Mesenteric fat pad (tissue), 1 donor: ENCODE results near the gene ARPC1A. TPM values are rescaled to one million over a fixed set of nuclear protein-coding genes. Genes with fewer than 3 reads are reported as not detected.
"Not testable (repeated sequence)": the region's sequence is repeated elsewhere in the genome, so short reads cannot be mapped to it uniquely, and the experiment has no call there.

Experiments used
- DNase-seq: peaks from one replicate; pipeline ENCODE4 v3.0.0-alpha.2; 2020; ENCODE audit warnings: low spot score
- total RNA-seq: library from RNA; stranded (reverse); fragmentation: NEBNext Ultra II Directional; extraction: Animal tissue kit (Norgen Biotek cat#: 25700); gene quantifications from one replicate; pipeline ENCODE4 v1.2.1, GENCODE V29; 2021
- donor health status: DM: yes; HTN: yes; CAD: no.

ARPC1A gene
- total RNA-seq, 1 donor from 2014 or later: 109 TPM

DNA sequence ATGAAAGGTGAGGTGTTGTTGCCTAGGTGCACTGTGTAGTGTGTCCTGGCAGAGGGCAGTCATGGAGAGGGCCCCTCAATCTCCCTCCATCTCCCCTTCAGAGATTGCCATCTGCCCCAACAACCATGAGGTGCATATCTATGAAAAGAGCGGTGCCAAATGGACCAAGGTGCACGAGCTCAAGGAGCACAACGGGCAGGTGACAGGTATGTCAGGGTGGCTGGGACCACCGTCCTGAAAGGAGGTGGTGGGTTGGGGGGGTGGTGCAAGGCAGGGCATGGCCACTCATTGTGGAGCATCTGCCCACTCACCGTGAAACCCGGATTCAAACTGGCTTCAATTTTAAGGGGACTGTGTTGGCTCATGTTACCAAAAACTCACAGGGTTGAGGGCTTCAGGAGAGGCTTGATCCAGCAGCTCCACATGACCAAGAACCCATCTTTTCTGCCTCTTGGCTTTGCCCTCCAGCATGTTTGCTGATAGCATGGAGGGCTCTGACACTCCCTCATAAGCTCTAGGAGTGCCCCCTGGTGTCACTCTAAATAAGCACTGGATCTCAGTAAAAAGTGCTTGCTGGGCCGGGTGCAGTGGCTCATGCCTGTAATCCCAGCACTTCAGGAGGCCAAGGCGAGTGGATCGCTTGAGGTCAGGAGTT is 61.0 kb downstream of the ARPC1A start:
- no peak for DNase-seq

DNA sequence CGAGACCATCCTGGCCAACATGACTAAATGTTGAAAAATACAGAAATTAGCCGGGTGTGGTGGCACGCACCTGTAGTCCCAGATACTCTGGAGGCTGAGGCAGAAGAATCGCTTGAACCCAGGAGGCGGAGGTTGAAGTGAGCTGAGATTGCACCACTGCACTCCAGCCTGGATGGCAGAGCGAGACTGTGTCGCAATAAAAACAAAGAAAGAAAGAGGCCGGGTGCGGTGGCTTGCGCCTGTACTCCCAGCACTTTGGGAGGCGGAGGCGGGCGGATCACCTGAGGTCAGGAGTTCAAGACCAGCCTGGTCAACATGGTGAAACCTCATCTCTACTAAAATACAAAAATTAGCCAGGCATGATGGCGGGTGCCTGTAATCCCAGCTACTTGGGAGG is 61.5 kb downstream of the ARPC1A start:
- DNase-seq: not testable (repeated sequence)

DNA sequence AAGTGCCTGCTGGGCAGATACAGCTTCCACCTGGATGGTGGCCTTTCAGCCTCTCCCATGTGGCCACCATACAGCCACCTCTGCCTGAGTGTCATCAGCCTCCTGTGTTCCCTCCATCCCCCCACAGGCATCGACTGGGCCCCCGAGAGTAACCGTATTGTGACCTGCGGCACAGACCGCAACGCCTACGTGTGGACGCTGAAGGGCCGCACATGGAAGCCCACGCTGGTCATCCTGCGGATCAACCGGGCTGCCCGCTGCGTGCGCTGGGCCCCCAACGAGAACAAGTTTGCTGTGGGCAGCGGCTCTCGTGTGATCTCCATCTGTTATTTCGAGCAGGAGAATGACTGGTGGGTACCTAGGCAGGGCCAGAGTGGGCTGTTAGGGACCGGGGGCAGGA is 62.2 kb downstream of the ARPC1A start:
- no peak for DNase-seq

DNA sequence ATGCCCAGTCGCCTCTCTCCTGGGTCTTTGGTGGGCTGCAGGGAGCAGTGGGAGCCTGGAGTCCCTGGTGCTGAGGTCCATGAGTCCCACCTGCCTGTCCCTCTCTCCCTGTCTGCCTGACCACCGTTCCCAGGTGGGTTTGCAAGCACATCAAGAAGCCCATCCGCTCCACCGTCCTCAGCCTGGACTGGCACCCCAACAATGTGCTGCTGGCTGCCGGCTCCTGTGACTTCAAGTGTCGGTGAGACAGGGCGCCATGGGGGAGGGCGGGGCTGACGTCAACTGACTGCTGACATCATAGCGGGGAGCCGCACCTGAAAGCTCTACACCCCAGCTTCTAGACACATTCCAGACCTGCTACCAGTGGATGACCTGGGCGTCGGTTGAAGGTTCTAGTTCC is 64.1 kb downstream of the ARPC1A start:
- DNase-seq: no peak

DNA sequence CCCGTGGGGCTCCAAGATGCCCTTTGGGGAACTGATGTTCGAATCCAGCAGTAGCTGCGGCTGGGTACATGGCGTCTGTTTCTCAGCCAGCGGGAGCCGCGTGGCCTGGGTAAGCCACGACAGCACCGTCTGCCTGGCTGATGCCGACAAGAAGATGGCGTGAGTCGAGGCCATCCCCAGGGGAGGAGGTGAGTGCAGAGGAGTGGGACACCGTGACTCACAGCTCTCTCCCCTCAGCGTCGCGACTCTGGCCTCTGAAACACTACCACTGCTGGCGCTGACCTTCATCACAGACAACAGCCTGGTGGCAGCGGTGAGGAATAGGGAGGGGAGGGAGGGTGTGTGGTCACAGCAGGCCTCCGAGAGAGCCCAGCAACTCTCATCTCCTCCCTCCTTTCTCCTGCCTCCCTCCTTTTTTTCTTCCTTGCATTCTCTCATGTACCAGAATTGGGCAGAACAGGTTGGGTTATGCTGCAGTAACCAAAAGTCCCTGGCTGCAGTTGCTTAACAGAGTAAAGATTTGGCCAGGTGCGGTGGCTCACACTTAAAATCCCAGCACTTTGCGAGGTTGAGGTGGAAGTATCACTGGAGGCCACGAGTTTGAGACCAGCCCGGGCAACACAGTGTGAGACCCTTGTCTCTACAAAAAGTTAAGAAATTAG is 65.4 kb downstream of the ARPC1A start:
- DNase-seq: no peak

DNA sequence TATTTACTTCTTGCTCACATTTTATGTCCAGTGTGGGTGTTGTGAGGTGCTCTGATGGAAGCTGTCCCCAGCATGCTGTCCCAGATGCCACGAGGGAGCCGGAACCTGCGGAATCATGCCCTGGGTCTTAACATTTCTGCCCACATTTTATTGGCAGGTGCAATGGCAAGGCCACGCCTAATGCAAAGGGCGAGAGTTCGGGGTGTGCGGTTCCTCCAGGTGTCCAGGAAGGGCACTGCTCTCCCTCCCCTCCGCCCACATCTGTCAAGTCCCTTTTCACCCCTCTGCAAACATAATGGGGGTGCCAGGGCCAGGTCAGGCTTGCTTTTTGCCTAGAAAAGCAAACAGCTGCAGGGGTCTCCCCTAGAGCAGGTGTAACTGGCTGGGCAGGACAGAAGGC is 66.3 kb downstream of the ARPC1A start:
- DNase-seq: no peak

DNA sequence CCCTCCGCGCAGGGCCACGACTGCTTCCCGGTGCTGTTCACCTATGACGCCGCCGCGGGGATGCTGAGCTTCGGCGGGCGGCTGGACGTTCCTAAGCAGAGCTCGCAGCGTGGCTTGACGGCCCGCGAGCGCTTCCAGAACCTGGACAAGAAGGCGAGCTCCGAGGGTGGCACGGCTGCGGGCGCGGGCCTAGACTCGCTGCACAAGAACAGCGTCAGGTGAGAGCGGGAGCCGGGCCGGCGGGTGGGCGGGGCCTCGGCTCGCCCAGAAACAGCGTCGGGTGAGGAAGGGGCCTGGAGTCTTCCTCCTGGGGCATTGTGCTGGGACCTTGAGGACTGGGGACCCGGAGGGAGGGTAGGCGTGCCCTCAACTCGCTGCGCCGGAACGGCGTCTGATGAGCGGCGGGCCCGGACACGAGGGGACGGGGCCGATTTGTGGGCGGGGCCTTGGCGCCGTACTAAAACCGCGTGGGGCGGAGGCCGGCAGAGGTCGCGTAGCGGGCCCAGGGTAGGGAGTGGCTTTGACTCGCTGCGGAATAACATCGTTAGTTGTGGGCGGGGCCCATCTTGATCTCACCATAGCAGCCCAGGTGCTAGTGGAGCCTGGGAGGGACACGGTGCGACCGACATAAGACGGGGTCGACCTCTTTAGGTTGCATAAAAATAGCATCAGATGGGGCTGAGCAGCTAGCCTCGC is 67.1 kb downstream of the ARPC1A start:
- DNase-seq: no peak

DNA sequence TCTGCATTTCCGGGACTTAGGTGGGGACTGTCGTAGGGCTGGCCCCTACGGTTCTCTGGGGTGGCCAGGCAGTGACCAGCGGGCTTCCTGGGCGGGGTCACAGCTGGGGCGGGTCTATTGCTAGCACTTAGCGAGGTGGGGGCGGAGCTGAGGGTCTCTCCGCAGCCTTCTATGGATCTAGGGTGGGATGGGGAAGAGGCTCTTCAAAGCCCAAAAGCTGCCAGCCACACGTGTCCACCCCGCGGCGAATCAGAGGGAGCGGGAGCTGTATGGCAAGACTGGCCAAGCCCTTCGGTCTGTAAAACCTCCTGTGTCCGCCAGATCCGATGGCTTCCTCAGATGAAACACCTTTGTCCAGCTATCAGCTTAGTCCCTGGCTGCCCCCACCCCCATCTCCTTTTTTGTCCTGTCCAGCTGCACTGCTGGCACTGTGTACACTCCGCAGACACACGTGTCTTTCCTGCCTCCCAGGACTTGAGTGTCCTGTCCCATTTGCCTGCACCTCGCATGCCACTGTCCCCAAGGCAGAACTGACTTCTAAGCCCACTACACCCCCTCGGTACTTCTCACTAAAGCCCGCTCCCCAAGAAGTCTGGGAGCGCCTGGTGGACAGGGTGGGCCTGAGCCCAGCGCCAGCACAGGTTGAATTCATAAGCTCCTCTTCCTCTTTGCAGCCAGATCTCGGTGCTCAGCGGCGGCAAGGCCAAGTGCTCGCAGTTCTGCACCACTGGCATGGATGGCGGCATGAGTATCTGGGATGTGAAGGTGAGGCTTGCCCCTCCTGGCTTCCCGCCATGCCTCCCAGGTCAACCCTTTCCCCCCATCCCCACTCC is 67.9 kb downstream of the ARPC1A start:
- DNase-seq: no peak

DNA sequence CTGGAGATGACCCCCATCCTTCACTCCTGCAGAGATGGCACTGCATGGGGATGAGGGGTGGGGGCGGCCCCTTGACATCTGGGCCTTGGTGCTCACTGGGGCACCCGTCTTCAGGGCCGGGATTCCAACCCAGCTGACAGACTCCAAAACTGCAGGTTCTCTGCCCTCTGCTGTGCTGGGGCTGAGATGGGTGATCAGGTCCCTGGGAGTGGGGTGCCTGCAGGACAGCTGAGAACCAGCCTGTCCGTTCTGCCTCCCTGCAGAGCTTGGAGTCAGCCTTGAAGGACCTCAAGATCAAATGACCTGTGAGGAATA is 68.4 kb downstream of the ARPC1A start:
- DNase-seq: no peak

DNA sequence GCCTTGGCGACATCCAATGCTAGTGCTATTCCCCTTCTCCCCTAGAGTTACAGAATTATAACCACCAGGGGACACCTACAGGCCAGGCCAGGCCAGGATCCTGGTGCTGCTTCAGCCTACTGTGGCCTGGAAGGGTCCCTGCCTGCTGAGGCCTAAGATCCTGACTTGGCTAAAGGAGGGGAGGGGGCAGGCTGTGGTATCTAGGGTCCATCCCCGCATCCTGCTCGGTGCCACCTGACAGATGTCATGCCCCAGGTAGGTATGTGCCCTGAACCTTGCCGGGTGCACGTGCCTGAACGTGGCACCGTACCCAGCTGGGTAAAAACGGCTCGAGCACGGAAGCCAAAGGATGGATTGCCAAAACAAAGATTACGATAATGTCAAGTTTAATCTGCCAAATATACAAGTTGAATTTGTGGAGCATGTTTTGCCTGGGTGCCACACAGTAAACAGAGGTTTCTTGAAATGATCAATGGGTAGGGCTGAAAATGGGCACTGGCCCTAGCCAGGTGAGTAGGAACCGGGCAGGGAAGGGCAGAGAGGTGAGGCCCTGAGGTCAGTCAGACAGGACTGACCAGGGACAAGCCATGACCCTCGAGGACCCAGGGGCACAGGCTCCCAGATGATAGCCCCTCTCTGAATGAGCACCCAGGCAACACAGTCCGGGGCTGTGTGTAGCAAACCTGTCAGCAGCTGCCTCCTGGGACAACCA is 70.1 kb downstream of the ARPC1A start:
- no peak for DNase-seq

DNA sequence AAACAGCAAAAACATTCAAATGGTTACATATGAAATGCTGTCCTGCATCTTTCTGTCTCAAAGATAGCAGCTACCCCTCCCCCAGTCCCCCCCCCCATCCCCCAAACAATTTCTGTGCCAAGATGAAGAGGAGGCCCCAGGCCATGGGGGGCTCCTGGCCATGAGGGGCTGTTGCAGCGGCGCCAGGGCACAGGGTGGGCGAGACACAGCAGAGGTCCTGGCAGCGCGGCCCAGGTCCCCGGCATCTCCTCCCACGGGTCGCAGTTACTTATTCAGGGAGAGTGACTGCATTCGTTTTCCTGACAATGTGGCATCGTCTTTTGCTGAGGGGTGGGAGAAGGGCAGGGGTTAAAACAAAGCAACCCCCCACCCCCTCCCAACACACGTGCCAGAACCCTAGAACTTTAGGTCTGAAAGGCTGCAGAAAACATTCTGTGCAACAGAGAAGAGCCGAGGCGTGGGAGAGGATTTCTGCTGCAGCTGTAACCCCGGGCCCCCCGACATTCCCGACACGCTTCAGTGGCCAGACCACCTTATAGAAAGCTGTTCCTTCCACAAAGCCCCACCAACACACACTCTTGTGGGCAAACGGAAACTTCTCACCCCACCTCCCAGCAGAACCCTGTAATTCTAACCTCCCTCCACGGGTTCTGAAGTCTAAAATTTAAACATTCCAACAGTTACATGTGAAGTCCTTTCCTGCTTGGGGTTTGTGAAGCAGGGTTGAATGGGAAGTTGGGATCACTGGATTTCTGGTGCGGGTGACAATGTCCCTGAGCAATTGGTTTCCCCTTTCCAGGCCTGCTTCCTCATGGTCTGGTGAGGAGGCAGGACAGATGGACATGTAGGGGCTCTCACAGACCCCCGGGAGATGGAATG is 71.0 kb downstream of the ARPC1A start:
- DNase-seq: no peak

DNA sequence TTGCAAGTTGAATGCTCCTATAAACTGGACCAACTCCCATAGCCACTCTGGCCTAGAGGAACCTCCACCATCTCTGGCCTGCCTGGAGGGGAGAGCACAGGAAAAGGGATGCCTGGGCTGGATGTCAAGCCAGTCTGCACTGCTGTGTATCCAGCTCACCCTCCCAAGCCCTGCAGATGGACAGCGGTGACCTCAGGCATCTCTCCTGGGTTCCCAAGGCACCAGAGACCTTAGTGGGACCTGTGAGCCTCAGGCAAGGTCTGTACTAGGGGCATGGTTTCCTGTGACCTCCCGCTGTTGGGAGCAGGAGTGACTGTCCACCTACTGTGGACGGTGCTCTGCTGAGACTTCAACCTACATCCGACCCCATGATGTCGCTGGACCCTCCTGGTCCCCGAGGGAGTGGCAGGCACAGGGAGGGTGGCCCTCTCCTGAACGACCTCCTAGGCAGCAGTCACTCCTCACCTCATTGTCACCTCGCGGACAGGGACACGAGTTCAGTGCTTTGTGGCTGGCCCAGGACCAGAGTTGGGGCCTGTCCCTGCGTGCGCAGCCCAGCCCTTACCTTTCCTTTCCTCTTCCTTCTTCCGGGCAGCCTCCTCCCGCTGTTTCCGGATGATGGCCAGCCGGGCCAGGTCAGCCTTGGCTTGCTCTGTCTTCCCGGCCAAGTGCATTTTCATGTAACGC is 71.7 kb downstream of the ARPC1A start:
- no peak for DNase-seq

DNA sequence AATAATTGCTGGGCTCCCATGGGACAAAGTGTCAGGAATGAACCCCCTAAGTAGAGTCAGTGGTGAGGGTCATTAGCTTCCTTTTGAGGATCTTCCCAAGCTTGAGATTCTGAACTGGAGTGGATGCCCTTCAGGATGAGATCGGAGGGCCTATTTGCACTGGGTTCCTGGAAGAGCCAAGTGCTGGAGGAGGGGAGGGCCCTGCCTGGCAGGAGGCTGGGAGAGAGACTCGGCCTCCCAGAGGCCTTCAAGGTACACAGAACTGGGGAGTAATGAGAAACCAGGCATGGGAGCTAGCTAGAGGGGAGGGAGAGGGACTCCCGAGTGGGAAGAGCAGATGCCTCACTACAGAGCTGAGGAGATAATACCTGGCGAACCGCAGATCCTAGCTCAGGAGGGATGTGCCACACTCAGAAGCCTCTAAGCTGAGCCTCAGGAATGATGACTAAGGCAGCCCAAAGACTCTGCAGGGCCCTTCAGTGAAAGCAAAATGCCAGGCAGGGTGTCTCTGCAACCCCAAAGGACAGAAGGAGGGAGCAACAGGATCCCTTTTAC is 73.3 kb downstream of the ARPC1A start:
- DNase-seq: no peak

DNA sequence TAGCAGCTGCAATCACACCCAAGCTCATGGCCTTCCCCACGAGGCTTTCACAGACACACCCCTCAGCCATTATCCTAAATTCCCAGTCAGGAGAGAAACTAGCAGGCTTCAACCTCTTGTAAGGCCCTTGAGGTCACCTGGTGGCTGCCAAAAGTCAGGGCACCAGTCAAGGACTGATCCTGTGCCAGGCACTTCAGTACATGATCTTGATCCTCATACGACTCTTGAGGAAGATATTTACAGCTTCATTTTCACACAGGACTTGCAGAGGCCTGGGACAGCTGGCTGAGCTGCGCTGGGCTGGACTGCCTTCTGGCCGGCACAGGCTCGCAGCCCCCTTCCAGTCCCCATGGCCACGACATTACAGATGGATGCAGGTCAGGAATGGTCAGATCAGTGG is 73.9 kb downstream of the ARPC1A start:
- no peak for DNase-seq

DNA sequence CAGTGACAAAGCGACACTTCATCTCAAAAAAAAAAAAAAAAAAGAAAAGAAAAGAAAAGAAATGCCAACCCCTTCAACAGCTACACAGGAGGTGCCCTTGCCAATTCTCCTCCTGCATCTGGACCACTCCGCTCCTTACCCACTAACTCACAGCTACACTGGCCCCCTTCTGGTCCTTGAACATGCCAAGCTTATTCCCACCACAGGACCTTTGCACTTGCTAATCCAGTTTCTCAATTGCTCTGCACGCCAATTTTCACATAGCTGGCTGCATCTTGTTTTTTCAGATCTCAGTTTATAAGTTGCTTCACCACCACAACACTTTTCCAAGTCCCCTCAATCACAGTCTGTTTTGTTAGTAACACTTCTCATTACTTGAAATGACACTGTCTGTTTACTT is 77.2 kb downstream of the ARPC1A start:
- DNase-seq: no peak

DNA sequence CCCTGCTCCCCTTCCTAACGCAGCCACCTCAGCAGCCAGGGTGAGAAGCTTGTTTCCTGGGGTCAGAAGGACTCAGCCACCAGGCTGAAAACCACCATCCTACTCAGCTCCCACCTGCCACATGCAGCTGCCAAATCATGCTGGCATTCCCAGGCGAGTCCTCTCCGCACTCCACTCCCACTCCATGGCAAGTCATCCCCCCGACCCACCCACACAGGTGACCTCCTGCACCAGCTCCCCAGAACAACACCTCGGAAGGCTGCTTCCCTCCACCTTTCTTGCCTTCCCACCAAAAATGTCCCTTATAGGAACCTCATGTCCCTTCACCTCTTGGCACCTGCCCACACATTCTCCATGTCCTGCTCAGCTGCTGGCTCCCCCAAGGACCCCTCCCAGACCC is 78.1 kb downstream of the ARPC1A start:
- DNase-seq: no peak

DNA sequence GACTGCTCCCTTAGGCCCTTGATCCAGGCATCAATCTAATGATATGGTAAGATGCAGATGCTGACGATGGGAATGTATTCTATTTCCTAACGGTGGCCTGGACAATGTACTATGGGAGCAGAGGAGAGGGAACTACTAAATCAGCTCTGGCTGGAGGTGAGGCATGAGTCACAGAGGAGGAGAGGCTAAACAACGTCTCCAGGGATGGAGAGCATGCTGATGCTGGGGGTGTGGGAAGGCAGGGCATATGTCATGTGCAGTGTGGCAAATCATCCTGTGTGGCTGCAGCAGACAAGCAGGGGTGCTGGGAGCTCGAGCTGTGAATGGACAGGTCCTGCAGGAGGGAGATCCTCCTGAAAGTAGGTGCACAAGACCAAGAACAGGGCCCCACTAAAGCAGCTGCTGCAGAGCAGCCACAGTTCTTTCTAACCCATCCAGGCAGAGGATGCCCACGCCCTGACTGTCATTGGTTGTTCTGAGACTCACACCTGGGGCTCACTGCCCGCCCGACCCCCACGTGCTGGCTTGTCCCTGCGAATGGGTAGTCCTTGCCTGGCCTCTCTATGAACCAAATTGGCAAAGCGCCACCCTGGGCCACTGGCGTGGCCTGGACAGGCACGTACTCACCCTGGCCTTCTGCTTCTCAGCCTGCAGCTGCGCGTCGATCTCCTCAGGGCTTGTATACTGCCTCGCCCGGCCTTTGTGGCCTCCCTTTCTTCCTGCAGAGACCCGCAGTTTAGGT is 78.7 kb downstream of the ARPC1A start:
- no peak for DNase-seq

DNA sequence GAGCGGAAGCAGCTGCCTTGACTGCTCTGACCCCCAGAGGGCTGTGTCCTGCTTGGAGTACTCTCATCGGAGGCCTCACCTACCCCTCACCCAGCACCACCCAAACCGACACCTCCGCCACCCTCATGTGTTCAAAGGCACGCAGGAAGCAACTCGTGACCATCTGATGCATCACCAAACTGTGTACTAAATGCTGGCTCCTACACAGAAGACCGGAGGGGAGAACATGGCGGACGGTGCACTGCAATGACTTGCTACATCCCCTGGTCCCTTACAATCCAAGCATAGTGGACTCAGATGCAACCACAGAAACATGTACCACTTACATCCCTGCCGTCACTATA is 79.3 kb downstream of the ARPC1A start:
- no peak for DNase-seq

DNA sequence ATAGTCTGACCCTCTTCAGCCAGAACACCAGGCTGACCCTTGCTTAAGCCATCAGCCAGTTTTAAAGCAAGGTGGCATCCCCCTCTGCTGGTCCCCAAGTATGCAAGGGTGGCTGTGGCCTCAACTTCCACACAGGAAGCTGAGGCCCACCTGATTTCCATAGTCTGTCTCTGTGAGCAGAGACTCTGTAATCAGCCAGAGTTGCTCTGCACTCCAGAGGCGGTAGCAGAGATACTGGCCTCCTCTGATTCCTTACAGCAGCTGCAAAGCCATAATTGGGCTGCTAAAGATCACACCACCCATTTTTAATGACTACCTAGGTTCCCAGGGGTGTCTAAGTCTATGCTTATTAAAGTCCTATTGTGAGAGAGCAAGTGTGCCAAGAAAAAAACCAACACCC is 80.9 kb downstream of the ARPC1A start:
- DNase-seq: no peak
